Neural crest cell (in vitro differentiated cells): Measurements from ENCODE around the gene B3GALT6. TPM values are rescaled to one million over a fixed set of nuclear protein-coding genes. Genes with fewer than 3 reads are reported as not detected.

Experiments used
- DNase-seq: peaks from one replicate; pipeline ENCODE4 v3.0.0; 2021; ENCODE audit warnings: low read depth, mixed read lengths, low spot score
- H3K27ac Mint-ChIP-seq: one replicate; pipeline ENCODE4 v1.8.0; 2021; ENCODE audit warnings: mild to moderate bottlenecking, mixed read lengths; ENCODE audit not compliant: unreplicated experiment
- H3K27me3 Mint-ChIP-seq: 2 replicates; pipeline ENCODE4 v1.8.0; 2021; ENCODE audit warnings: low read depth, mild to moderate bottlenecking, mixed read lengths
- H3K36me3 Mint-ChIP-seq: 2 replicates; pipeline ENCODE4 v1.8.0; 2021; ENCODE audit warnings: low read depth, mild to moderate bottlenecking, mixed read lengths
- H3K4me1 Mint-ChIP-seq: 2 replicates; pipeline ENCODE4 v1.8.0; 2021; ENCODE audit warnings: mixed read lengths
- H3K4me3 Mint-ChIP-seq: one replicate; pipeline ENCODE4 v1.8.0; 2021; ENCODE audit warnings: mild to moderate bottlenecking, mixed read lengths
- H3K9me3 Mint-ChIP-seq: 2 replicates; pipeline ENCODE4 v1.8.0; 2021; ENCODE audit warnings: mixed read lengths
- total RNA-seq: library from RNA; stranded (reverse); gene quantifications from 2 replicates; pipeline ENCODE4 v1.2.1, GENCODE V29; 2021
- TF ChIP-seq, protein P1 (sequence below): fragments of 200-600 bp; sonication (generic); conservative IDR thresholded peaks from 2 replicates; pipeline ENCODE4 v1.5.0; 2021; ENCODE audit warnings: antibody characterized with exemption, mild to moderate bottlenecking

B3GALT6 gene
- total RNA-seq, 1 donor from 2014 or later, result 41.1 TPM

- TF ChIP-seq, protein P1, sequence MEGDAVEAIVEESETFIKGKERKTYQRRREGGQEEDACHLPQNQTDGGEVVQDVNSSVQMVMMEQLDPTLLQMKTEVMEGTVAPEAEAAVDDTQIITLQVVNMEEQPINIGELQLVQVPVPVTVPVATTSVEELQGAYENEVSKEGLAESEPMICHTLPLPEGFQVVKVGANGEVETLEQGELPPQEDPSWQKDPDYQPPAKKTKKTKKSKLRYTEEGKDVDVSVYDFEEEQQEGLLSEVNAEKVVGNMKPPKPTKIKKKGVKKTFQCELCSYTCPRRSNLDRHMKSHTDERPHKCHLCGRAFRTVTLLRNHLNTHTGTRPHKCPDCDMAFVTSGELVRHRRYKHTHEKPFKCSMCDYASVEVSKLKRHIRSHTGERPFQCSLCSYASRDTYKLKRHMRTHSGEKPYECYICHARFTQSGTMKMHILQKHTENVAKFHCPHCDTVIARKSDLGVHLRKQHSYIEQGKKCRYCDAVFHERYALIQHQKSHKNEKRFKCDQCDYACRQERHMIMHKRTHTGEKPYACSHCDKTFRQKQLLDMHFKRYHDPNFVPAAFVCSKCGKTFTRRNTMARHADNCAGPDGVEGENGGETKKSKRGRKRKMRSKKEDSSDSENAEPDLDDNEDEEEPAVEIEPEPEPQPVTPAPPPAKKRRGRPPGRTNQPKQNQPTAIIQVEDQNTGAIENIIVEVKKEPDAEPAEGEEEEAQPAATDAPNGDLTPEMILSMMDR, result no peak
- Mint-ChIP-seq H3K27me3 (no peaks in the 10 kb centered on the region), H3K27ac (no peak overlapping the region), H3K4me3 (no peak overlapping the region), H3K4me1 (no peaks in the 10 kb centered on the region), H3K9me3 (no peaks in the 10 kb centered on the region), H3K36me3 (peaks cover 16% of the 10 kb centered on the region)
- no peak for DNase-seq
These were observed 29.0 kb downstream of the B3GALT6 start for GRCh38 chr1:1260843-1261560.

- Mint-ChIP-seq H3K4me3 (no peak overlapping the region), H3K27me3 (no peaks in the 10 kb centered on the region), H3K9me3 (no peaks in the 10 kb centered on the region), H3K27ac (no peak overlapping the region), H3K36me3 (peaks cover 18% of the 10 kb centered on the region), H3K4me1 (no peaks in the 10 kb centered on the region)
- DNase-seq, result no peak
- TF ChIP-seq, protein P1, result no peak
These were observed 30.0 kb downstream of the B3GALT6 start for GRCh38 chr1:1262071-1262470.

GRCh38 chr1:1262758-1263157 lies 30.7 kb downstream of the B3GALT6 start:
- Mint-ChIP-seq H3K4me3 (no peak overlapping the region), H3K9me3 (no peaks in the 10 kb centered on the region), H3K36me3 (peaks cover 17% of the 10 kb centered on the region), H3K27me3 (no peaks in the 10 kb centered on the region), H3K4me1 (no peaks in the 10 kb centered on the region), H3K27ac (no peak overlapping the region)
- TF ChIP-seq, protein P1, result no peak
- DNase-seq, result no peak

DNA sequence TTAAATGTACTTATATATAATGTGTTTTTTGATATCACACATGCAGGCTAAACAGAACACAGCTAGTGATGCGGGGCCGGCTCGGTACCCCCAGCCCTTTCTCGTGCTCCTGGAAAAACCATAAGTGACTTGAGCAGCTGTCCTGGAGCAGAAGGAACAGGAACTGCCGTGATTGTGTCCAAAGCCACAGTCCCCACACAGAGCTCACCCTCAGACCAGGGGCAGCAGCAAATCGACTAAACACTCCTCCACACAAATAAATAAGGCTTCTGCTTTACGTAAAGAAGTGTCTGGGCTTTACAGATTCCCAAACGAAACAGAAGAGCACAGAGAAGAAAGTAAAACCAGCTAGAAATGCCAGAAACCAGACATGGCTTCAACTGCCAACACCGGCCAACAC lies 32.0 kb downstream of the B3GALT6 start:
- Mint-ChIP-seq H3K36me3 (peaks cover 16% of the 10 kb centered on the region), H3K27me3 (no peaks in the 10 kb centered on the region), H3K27ac (no peak overlapping the region), H3K9me3 (no peaks in the 10 kb centered on the region), H3K4me1 (no peaks in the 10 kb centered on the region), H3K4me3 (no peak overlapping the region)
- TF ChIP-seq, protein P1, result no peak
- DNase-seq, result no peak

GRCh38 chr1:1264868-1265272 lies 32.8 kb downstream of the B3GALT6 start:
- H3K27ac Mint-ChIP-seq, result no peak overlapping the region

More at GRCh38 chr1:1264868-1265272, 32.8 kb downstream of the B3GALT6 start:
- H3K9me3 Mint-ChIP-seq, result no peaks in the 10 kb centered on the region
- TF ChIP-seq, protein P1, result no peak
- H3K27me3 Mint-ChIP-seq, result no peaks in the 10 kb centered on the region
- peaks cover 15% of the 10 kb centered on the region for H3K36me3 Mint-ChIP-seq
- no peak for DNase-seq
- no peaks in the 10 kb centered on the region for H3K4me1 Mint-ChIP-seq
- H3K4me3 Mint-ChIP-seq, result no peak overlapping the region
